Panc1 (cell line): ENCODE data around the gene ARPIN. TPM values are rescaled to one million over a fixed set of nuclear protein-coding genes. Genes with fewer than 3 reads are reported as not detected.
A peak's percentile ranks its signal among the peaks of the same experiment; 100 is the strongest.

ENCODE experiments used
- ATAC-seq: fragments of 200-7000 bp; cut with Tn5 transposase; 2 replicates; pipeline ENCODE4 v1.9.1; 2020; ENCODE audit warnings: mild to moderate bottlenecking, moderate library complexity
- BruUV-seq: library from RNA; stranded (reverse); fragments of 400-500 nt; replicated peaks from 2 replicates; lab custom pipeline; 2021; lab: Mats Ljungman, UMichigan
- CTCF ChIA-PET: fragments of 300-600 bp; sonication (Branson Sonifier 250); formaldehyde crosslinking; loops from one replicate; lab custom pipeline; 2022; ENCODE audit warnings: antibody characterized with exemption; lab: Charles Lee
- POLR2A ChIA-PET: fragments of 300-600 bp; sonication (Branson Sonifier 250); formaldehyde crosslinking; loops from one replicate; lab custom pipeline; 2022; ENCODE audit warnings: antibody characterized with exemption; lab: Charles Lee
- DNase-seq: peaks from one replicate; pipeline ENCODE4 v3.0.0-alpha.2; 2010; ENCODE audit warnings: low read depth, low spot score
- H3K27ac ChIP-seq: 2 replicates; pipeline ENCODE4 v1.5.1; 2011; ENCODE audit warnings: mild to moderate bottlenecking, low read length, inconsistent platforms
- H3K27me3 ChIP-seq: fragments of 200-500 bp; sonication (Bioruptor generic); 2 replicates; pipeline ENCODE4 v1.6.0; 2014; ENCODE audit warnings: low read length, inconsistent platforms; ENCODE audit not compliant: control insufficient read depth, insufficient read depth
- H3K36me3 ChIP-seq: fragments of 200-500 bp; sonication (Bioruptor generic); 2 replicates; pipeline ENCODE4 v1.5.1; 2014; ENCODE audit warnings: inconsistent platforms, mild to moderate bottlenecking, low read length, moderate library complexity; ENCODE audit not compliant: control insufficient read depth, insufficient read depth
- H3K4me1 ChIP-seq: 2 replicates; pipeline ENCODE4 v1.5.1; 2011; ENCODE audit warnings: inconsistent platforms, mild to moderate bottlenecking, low read length, moderate library complexity; ENCODE audit not compliant: control insufficient read depth, insufficient read depth
- H3K4me3 ChIP-seq, 2 experiments: 2 replicates each; pipeline ENCODE4 v1.5.1; 2011 to 2012; ENCODE audit warnings: low read depth in 2 of 2, low read length in 2 of 2, mild to moderate bottlenecking in 2 of 2, inconsistent platforms in 1 of 2, moderate library complexity in 1 of 2
- H3K9me3 ChIP-seq: fragments of 200-500 bp; sonication (Bioruptor generic); 2 replicates; pipeline ENCODE4 v1.5.1; 2014; ENCODE audit warnings: low read depth, mild to moderate bottlenecking, inconsistent platforms, low read length, moderate library complexity; ENCODE audit not compliant: control insufficient read depth, insufficient read depth
- POLR2AphosphoS5 ChIP-seq: IDR thresholded peaks from 2 replicates; pipeline ENCODE4 v1.6.1; 2012; ENCODE audit warnings: mild to moderate bottlenecking, low read depth, low read length, moderate library complexity
- SIN3A ChIP-seq: IDR thresholded peaks from 2 replicates; pipeline ENCODE4 v1.6.1; 2012; ENCODE audit warnings: low read depth, mild to moderate bottlenecking, low read length, moderate library complexity, borderline replicate concordance; ENCODE audit not compliant: insufficient read depth
- TCF7L2 ChIP-seq: IDR thresholded peaks from 2 replicates; pipeline ENCODE4 v1.6.1; 2011; ENCODE audit warnings: mild to moderate bottlenecking, low read depth, low read length, inconsistent platforms
- in situ Hi-C: cut with HindIII; loops from 2 replicates; pipeline ENCODE4 v1.10.0; 2016; ENCODE audit warnings: low sequenced_read_pairs, low pct_unique_long_range_greater_than_20kb
- intact Hi-C: fragments of 100-400 bp; cut with micrococcal nuclease; formaldehyde crosslinking; loops from one replicate; pipeline ENCODE4 v1.10.0; 2022; ENCODE audit not compliant: unreplicated experiment
- total RNA-seq: library from RNA; stranded (reverse); gene quantifications from one replicate; pipeline ENCODE4 v1.2.1, GENCODE V29; 2021; ENCODE audit not compliant: unreplicated experiment
- TF ChIP-seq, protein P1 (sequence below): fragments of 450-650 bp; IDR thresholded peaks from 2 replicates; pipeline ENCODE4 v1.5.1; 2017; ENCODE audit warnings: mild to moderate bottlenecking
- TF ChIP-seq, protein P2 (sequence below), 2 experiments: IDR thresholded peaks; 2 replicates each; pipeline ENCODE4 v1.6.1; 2011 to 2012; ENCODE audit warnings: low read depth in 2 of 2, control low read depth in 1 of 2, low read length in 1 of 2, mild to moderate bottlenecking in 1 of 2, moderate library complexity in 1 of 2; ENCODE audit not compliant: insufficient read depth in 1 of 2

The ARPIN gene
- total RNA-seq, 1 experiment from 2014 or later = 6.3 TPM

DNA sequence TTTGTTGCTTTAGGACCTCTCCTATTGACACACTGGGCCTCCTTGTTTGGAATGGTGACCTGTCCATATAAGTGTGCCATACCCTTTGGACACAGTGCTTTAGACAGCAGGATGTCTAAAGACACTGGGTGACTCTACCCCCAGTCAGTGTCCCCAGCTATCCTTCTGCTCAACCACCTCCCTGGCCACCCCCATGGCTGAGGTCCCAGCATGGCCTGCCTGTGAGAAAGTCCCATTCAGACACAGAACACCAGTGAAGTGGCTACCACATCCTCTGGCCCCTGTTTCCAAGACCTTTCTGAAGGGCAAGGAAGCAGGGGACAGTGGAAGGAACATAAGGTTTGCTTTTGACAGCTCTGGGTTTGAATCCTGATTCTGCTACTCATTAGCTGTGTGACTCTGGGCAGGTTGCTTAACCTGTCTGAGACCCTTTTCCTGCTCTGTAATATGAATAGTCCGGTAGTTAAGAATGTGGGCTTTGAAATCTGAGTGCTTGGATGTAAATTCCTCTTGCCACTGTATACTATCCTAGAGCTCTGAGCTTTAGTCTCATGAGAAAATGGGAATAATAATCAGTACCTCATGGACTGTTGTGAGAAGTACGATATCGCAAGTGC lies 12.7 kb downstream of the ARPIN start:
- ChIA-PET POLR2A (no interaction called here), CTCF (interaction anchor here (0.7 kb wide), 1 partner anchor 147 kb away, joined by 5 read pairs; no protein-coding TSS in a partner anchor)
- no peak for ATAC-seq
- TF ChIP-seq, protein P1, sequence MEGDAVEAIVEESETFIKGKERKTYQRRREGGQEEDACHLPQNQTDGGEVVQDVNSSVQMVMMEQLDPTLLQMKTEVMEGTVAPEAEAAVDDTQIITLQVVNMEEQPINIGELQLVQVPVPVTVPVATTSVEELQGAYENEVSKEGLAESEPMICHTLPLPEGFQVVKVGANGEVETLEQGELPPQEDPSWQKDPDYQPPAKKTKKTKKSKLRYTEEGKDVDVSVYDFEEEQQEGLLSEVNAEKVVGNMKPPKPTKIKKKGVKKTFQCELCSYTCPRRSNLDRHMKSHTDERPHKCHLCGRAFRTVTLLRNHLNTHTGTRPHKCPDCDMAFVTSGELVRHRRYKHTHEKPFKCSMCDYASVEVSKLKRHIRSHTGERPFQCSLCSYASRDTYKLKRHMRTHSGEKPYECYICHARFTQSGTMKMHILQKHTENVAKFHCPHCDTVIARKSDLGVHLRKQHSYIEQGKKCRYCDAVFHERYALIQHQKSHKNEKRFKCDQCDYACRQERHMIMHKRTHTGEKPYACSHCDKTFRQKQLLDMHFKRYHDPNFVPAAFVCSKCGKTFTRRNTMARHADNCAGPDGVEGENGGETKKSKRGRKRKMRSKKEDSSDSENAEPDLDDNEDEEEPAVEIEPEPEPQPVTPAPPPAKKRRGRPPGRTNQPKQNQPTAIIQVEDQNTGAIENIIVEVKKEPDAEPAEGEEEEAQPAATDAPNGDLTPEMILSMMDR = no peak
- TF ChIP-seq TCF7L2 = no peak
- no peak for TF ChIP-seq SIN3A
- no peak overlapping the region for H3K4me3 ChIP-seq
- H3K27me3 ChIP-seq = no peaks in the 10 kb centered on the region
- no peak for DNase-seq
- intact Hi-C loops = loop anchor here (2.0 to 5.0 kb wide), 2 partner anchors 71 to 172 kb away; no protein-coding TSS in a partner anchor
- no peaks in the 10 kb centered on the region for H3K36me3 ChIP-seq
- H3K4me1 ChIP-seq = peaks cover 7% of the 10 kb centered on the region; the same call in 1 of the 2 replicates
- no TSS peak for BruUV-seq
- H3K9me3 ChIP-seq = no peaks in the 10 kb centered on the region
- in situ Hi-C loops = no loop called here
- H3K27ac ChIP-seq = no peak overlapping the region

DNA sequence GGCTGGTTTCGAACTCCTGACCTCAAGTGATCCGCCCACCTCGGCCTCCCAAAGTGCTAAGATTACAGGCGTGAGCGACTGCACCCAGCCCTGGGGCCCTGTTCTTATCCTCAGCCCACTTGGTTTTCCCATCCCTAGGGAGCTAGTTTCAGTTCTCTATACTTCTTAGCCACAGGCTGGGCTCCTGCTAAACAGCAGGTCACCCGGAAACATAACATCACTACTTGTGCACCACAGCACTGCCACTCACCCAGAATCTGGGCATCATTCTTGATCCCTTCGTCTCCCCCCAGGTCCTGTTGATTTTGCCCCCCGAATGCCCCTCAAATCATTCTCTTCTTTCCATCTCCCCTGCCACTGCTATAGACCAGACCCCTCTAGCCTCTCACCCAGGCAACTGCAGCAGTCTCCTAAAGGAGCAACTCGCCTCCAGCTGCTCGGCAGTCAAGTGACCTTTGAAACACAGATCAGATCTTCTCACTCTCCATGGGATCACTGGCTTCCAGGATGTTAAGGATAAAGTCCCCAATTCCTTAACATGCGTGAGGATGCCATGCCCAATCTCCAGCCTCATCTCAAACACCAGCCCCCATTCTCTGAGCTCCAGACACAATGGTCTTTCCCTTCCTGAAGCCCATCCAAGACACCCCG lies 13.3 kb downstream of the ARPIN start:
- POLR2A ChIA-PET = no interaction called here

More for the DNA sequence above, 13.3 kb downstream of the ARPIN start:
- no peak overlapping the region for H3K27ac ChIP-seq
- no peaks in the 10 kb centered on the region for H3K36me3 ChIP-seq
- ATAC-seq (peak; percentile 32; the same call in 1 of the 2 replicates), DNase-seq (no peak)
- no peaks in the 10 kb centered on the region for H3K9me3 ChIP-seq
- no peaks in the 10 kb centered on the region for H3K27me3 ChIP-seq
- in situ Hi-C loops (no loop called here), intact Hi-C loops (loop anchor here (2.0 to 5.0 kb wide), 2 partner anchors 71 to 173 kb away; no protein-coding TSS in a partner anchor)
- CTCF ChIA-PET = interaction anchor here (0.6 to 1.8 kb wide), 6 partner anchors 37 to 322 kb away, joined by 3 to 9 read pairs (median 4); no protein-coding TSS in a partner anchor
- H3K4me1 ChIP-seq = peaks cover 8% of the 10 kb centered on the region; the same call in 1 of the 2 replicates
- BruUV-seq = no TSS peak
- H3K4me3 ChIP-seq = no peak overlapping the region
- TF ChIP-seq, protein P2, sequence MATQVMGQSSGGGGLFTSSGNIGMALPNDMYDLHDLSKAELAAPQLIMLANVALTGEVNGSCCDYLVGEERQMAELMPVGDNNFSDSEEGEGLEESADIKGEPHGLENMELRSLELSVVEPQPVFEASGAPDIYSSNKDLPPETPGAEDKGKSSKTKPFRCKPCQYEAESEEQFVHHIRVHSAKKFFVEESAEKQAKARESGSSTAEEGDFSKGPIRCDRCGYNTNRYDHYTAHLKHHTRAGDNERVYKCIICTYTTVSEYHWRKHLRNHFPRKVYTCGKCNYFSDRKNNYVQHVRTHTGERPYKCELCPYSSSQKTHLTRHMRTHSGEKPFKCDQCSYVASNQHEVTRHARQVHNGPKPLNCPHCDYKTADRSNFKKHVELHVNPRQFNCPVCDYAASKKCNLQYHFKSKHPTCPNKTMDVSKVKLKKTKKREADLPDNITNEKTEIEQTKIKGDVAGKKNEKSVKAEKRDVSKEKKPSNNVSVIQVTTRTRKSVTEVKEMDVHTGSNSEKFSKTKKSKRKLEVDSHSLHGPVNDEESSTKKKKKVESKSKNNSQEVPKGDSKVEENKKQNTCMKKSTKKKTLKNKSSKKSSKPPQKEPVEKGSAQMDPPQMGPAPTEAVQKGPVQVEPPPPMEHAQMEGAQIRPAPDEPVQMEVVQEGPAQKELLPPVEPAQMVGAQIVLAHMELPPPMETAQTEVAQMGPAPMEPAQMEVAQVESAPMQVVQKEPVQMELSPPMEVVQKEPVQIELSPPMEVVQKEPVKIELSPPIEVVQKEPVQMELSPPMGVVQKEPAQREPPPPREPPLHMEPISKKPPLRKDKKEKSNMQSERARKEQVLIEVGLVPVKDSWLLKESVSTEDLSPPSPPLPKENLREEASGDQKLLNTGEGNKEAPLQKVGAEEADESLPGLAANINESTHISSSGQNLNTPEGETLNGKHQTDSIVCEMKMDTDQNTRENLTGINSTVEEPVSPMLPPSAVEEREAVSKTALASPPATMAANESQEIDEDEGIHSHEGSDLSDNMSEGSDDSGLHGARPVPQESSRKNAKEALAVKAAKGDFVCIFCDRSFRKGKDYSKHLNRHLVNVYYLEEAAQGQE (IDR thresholded peaks at IDR 0.05; ENCODE audit: insufficient read depth in 1 of 2, low read depth in 2 of 2, low read length in 1 of 2) = no peak
- TF ChIP-seq TCF7L2 (no peak), POLR2AphosphoS5 (no peak), SIN3A (no peak)
- TF ChIP-seq, protein P1 = no peak
